GM12875 (cell line): ENCODE data around the gene PGGT1B.

Source experiments
- H3K4me3 ChIP-seq: one replicate; pipeline ENCODE4 v1.5.1; 2011; ENCODE audit warnings: low read depth, low read length, control low read depth
- CTCF ChIP-seq: IDR thresholded peaks from 2 replicates; pipeline ENCODE4 v1.5.1; 2011; ENCODE audit warnings: low read depth, mild to moderate bottlenecking, control low read depth, inconsistent platforms, low read length, moderate library complexity, borderline replicate concordance; ENCODE audit not compliant: insufficient read depth

The PGGT1B gene

DNA sequence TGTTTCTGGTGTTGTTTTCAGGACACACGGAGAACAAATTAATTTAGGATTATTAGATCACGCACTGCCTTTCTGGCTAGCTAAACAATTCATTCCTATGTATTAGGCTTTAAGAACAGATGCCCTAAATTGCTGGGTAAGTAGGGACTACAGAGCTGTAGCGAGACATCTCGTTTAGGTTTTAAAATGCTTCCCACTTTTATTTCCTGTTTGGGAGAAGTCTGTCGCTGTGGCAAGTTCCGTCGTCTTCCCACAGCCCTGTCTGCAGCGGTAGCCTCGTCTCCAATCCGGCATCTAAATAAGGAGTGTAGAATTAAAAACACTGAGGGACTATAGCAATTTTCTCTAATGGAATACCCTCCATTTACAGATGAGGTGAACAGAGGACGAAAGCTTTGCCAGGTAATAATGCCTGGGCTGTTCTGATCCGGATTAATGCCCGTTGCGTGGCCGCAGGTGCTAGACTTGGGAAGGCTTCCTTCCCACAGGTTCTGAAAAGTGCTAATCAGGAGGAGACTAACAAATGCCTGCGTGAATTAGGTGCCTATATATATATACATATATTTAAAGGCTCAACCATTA is 91.7 kb downstream of the PGGT1B start:
- H3K4me3 ChIP-seq = peak overlapping the region; percentile 70
- no peak for TF ChIP-seq CTCF

DNA sequence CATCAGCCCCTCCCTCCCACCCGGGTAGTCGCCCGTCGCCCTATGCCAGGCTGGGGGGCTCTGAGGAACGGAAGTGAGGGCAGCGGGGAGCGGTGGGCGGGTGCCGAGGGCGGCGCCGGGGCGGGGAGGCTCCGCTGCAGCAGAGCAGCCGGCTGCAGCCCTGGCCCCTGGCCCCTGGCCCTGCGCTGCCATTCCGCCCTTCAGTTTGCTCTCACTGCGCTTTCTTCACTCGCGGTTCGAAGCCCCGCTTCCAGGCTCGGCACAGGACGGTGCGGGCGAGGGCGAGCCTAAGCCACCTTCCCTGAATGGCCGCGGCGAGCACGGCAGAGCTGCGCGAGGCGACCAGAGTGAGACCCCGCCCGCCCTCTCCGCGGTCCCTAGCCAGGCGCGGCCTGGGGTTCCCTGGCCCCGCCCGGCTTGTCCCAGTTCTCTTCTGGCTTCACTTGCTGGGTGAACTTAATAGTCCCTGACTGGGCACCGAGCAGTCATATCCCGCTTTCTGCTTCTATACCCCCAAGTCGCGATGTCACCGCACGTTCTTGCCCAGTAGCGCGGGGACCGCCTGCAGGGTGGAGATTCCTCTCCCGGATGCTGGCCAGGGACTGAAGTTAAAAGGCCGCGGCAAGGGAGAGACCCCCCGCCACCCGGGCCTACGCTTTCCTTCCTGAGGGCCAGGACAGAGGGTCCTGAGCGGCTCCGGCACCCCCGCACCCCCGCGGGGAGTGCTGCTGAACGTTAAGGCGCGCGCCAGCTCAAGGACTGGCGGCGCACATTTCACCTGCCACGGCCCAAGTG is 92.3 kb downstream of the PGGT1B start:
- H3K4me3 ChIP-seq = peak overlapping the region; percentile 70
- TF ChIP-seq CTCF = no peak

DNA sequence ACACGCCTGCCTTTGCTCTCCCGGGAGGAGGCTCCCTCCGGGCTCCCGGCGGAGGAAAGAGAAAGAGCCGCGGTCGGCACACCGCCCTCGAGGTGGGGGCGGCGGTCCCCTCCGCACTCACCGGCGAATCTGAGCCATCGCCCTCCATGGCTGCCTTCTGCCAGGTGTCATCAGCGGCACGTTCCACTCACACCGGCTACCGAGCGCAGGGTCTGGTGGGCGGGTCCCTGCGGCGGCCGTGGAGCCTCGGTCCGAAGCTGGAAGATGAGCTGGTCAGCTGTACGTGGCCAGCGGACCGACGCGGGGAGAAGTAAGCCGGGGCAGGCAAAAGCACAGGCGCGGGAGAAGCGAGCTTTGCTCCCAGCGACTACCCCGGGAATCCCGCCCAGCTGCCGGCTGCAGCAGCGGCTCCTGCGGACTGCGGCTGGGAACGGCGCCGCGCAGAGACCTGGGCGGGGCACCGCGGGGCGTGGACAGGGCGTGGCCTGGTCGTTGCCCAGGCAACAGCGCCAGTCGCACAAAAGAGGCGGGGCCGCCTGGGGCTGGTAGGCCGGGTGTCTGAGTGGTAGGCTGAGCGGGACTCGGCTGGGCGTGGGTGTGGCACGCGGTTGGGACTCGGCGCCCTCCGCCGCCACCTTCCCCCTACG is 93.1 kb downstream of the PGGT1B start, which contains the start of gene TRIM36:
TRIM36 (minus strand) TSS at position 422 of the 647 bp plus-strand sequence; CDS start at position 148, 274 bp downstream.
- TF ChIP-seq CTCF = no peak
- H3K4me3 ChIP-seq = peak within 1 kb of the TSS; percentile 70

GRCh38 chr5:115168829-115169486 is 93.7 kb downstream of the PGGT1B start:
- peak overlapping the region; percentile 70 for H3K4me3 ChIP-seq
- no peak for TF ChIP-seq CTCF

DNA sequence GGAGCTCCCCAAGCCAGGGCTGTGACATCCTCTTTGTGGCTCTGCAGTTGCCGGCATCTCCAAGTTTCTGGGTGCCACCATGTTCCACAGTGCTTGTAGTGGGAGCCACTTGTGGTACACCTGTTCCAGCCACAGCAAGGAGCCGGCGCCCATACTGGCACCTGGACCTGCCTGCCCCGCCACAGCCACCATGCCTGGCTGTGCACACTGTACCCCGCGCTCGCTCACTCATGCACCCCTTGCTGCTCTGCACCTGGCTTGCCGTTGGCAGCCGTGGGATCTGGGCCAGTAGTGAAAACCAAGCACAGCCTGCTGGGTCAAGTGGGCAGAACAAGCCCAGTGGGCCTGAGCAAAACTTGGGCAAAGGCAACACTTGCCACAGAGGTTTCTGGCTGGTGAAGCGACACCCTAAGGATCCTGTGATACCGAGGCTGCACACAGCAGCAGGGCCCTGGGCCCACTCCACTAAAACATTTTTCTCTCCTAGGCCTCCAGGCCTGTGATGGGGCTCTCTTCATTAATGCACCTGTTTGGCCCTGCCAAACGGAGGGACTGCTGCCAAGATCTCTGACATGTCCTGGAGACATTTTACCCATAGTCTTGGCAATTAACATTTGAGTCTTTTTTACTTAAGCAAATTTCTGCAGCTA is 95.8 kb downstream of the PGGT1B start:
- TF ChIP-seq CTCF = no peak
- no peak overlapping the region for H3K4me3 ChIP-seq

- no peak for TF ChIP-seq CTCF
- no peak overlapping the region for H3K4me3 ChIP-seq
These were observed 96.9 kb downstream of the PGGT1B start for GRCh38 chr5:115165790-115166189.
